HG03139 (cell line): ENCODE results near the gene ACCSL.

Experiments
- ATAC-seq: cut with Tn5 transposase; IDR thresholded peaks from one replicate; pipeline ENCODE4 v1.9.1; 2021; ENCODE audit not compliant: unreplicated experiment

ACCSL gene

DNA sequence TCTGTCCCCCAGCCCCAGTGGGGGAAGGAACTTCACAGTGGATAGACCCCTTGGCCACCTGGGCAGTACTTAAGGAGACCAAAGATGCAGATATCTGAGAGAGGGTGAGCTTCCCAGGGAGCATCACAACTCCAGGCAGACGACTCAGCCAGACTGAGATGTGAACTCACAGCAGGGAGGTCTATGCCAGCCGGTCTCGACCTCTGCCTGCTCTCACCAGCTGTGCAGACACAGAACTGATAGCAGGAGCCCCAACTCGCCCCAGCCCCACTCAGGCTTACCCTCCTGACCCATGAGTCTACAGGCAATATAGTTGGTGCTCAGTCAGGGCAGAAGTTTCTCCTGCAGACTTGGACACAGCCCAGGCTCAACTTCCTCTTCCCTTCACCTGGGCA, 29.7 kb upstream of the ACCSL start:
- ATAC-seq = no peak

DNA sequence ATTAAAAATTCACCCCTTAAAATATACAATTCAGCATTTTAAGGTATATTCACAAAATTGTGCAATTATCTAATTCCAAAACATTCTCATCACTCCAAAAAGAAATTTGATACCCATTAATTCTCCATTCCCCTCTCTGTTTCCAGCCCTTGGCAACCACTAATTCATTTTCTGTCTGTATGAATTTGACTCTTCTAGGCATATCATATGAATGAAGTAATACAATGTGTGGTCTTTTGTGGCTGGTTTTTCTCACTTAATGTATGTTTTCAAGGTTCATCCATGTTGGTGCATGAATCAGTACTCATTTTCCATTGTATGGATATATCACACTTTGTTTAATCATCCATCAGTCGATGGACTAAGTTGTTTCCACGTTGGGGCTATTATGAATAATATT, 29.0 kb upstream of the ACCSL start:
- ATAC-seq = no peak

GRCh38 chr11:44024977-44025376, 22.8 kb upstream of the ACCSL start:
- ATAC-seq = no peak

DNA sequence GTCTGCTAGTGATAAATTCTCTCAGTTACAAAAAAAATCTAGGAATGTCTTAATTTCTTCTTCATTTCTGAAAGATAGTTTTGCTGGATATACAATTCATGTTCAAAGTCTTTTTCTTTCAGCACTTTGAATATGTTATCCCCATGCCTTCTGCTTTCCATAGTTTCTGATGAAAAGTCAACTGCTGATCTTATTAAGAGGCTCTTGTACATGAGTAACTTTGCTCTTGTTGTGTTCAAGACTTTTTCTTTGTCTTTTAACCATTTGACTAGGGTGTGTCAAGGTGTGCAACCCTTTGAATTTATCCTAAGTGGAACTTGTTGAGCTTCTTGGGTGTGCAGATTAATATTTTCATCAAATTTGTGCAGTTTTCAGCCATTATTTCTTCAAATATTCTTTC, 22.1 kb upstream of the ACCSL start:
- no peak for ATAC-seq

- ATAC-seq = no peak
These were observed 19.4 kb upstream of the ACCSL start for GRCh38 chr11:44028401-44028800.

DNA sequence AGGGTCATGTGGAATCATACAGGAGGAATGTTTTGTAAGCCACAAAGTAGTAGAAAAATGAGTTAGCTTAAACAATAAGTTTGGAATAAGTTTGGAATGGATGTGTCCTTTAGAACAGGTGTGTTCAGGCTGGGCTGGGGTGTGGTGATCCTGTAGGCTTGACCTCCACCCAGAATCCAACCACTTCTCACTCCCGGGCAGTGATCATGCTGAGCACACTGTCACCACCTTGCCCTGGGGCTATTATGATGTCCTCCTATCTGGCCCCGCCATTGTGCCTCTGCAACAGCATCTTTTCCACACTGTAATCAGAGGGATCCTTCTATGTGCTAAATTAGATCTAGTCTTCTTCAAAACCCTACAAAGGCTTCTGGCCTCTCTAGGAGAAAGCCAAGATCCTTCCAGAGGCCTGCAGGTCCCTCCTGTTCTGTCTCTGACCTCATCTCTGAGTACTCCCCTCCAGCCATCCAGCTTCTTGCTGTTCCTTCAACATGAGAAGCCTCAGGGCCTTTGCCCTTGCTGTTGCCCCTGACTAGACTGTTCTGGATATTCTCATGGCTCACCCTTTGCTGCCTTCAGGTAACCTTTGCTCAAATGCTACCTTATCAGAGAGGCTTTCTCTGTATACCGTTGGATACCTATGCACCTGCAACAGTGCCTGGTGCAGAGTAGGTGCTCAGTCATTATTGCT, 18.8 kb upstream of the ACCSL start:
- ATAC-seq = no peak

GRCh38 chr11:44029507-44029845, 18.3 kb upstream of the ACCSL start:
- ATAC-seq = no peak

DNA sequence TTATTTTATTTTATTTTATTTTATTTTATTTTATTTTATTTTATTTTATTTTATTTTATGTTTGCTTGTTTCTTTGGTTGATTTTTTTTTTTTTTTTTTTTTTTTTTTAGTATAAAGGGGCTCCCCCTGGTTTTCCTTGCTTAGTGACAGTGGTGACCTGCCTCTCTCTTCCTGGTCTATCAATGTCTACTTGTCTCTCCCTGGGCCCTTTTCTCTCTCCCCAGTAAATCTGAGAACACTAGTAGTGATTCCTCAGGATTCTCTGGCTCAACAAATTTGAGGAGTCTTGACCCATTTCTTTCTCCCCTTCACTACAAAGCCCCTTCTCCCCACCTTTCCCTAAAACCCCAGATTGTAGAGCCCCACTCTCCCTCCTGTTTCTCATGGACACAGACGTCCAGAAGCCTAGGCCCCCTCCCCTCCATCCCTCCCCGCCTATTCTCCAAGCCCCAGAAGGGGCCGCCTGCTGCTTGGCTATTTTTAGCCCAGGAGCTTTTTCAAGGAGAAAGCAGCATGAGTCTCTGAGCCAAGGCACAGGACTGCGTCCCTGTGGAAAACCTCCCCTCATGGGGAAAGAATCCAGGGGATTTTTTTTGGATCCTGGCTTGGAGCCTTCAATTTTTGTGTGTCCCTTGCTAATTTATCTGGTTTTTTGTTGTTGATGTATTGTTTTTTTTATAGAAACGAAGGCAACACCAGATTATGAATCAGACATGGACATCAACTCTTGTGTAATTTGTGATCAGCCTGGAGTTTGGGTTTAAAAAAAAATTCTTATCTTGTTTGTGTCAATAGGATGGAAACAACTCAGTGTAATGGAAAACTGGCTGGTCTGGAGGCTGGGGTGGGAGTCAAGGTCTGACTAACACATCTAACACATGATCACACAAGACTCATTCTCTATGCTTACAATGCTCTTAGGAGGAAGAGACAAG, 17.5 kb upstream of the ACCSL start:
- ATAC-seq = no peak

DNA sequence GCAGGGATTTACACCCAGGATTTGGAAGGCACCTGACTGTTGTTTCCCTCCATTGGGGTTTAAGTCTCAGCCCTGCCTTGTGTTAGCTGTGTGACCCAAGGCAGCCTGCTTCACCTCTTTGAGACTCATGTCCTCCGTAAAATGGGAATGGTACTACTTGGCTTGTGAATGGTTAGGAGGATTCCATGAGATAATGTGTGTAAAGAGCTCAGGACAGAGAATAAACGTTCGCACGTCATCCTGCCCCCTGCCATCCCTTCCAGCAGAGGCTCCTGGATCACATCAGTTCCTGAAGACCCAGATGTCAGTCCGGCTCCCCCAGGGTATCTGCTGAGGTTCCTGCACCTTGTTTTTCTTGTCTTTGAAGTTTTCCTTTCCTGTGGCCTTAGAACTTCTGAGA, 16.8 kb upstream of the ACCSL start:
- no peak for ATAC-seq

DNA sequence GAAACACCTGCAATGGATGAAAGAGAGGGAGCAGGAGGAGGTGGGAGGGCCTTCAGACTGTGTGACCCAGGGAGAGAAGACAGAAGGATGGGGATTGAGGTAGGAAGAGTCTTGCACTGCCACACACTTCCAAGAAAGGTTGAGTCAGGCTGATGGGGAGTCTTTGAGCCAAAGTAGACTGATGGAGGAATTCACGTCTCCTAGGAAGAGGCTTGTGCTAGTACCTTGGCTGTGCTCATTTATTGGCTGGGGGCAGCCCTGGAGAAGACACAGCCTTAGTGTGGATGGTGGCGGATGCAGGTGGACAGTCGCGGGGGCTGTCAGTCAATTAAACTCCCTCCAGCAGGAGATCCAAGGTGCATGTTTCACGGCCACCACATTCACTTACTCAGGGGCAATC, 16.2 kb upstream of the ACCSL start:
- ATAC-seq = no peak

- ATAC-seq = no peak
These were observed 15.3 kb upstream of the ACCSL start for GRCh38 chr11:44032299-44033085.

GRCh38 chr11:44033411-44033850, 14.3 kb upstream of the ACCSL start:
- no peak for ATAC-seq

DNA sequence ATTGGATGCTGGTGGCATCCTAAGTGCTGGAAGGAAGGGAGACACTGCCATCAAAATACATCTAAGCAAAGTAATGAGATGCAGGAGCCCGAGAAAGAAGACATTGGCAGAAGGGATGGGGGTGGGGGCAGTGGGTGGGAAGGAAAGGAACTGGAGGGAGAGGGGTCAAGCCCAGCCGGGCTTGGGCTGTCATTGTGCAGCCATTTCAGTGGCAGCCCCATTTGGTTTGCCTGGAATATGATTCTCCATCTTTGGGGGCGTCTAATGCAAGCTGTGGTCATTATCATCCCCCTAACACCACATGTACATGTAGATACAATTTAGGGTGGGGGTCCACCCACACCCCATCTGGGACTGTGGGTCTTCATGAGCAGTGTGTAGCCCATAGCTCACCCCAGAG, 13.9 kb upstream of the ACCSL start:
- ATAC-seq = no peak

- ATAC-seq = no peak
These were observed 13.1 kb upstream of the ACCSL start for GRCh38 chr11:44034639-44035038.

DNA sequence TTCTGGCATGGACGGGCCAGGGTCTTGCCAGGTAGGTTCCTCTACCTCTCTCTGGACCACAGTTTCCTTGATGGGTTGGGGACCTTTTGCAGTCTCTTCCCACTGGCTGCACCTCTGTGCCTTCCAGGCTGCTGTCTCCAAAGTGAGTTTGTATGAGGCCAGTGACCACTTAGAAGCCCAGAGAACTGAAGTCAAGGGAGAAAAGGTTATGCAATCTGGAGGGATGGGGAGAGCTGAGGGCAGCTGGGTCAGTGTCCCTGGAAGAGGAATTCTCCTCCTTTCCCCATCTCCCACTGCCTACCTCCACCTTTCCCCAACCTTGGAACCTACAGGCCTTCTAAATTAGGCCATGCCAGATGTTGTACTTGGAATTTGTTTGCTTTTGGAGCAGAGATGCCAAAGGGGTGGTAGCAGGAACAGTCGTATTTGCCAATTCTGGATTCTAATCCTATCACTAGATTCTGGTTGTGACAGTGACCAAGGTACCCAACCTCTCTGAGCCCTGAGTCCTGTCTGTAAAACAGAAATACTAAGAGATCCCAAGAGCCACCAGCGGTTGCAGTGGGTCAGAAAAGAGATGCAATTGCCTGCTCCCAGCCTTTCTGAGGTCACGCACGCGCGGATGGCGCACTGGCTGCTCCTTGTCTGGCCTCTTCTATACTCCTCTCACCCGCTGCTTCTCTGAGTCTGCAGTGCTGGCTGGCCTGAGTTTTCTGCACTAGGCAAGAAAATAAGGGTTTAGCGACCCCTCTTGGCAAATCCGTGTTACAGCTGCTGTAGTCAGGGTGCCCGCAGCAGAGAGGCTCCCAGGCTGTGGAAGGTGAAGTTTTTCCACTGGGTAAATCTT, 10.7 kb upstream of the ACCSL start:
- ATAC-seq = no peak

DNA sequence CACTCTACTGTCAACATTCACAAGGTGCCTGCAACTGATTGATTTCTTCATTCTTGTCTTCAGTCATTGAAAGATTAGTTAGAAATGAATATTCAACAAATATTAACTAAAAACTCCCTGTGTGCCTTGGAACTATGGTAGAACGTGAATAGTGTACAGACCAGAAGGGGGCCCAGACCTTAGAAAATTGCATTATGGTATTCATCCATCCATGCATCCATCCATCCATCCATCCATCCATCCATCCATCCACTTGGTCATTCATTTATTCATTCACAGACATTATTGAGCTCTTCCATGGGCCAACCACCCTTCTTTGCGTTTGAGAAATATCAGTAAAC, 10.2 kb upstream of the ACCSL start:
- no peak for ATAC-seq

- ATAC-seq = no peak
These were observed 4.6 kb upstream of the ACCSL start for GRCh38 chr11:44043157-44043556.

DNA sequence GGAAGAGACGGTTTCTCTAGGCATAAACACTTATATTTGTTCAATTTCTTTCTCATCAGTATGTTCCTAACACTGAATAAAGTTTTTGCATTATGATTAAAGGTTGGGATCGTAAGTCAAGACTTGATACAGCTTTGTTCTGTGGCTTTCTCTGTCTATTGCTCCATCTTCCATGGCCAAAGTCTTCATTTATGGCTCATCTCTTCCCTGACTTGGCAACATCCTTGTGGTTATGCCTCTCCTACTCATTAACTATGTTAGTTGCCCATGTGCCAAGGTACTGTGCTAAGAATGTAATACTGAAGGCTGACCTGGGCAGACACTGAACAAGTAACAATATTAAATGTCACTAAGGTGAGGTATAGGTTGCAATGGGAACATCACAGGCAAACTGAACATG, 1.6 kb upstream of the ACCSL start:
- ATAC-seq = no peak

- ATAC-seq = no peak
These were observed 483 bp upstream of the ACCSL start for GRCh38 chr11:44047298-44047697.

DNA sequence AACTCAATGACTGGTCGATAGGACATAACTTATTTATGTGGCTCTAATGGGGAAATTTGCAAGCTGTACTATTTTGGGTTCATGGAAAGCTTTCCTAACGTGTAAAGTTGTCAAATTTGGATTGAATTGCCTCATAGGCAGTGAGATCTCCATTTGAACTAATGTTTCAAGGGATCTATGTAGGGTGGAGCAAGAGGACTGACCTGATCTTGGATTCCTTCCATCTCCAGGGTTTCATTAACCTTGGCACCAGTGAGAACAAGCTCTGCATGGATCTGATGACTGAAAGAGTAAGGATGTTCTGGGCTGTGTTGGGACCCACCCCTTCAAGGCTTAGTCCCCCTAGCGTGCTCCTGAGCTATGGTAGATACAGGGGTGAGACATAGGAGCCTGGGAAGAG, 2.1 kb downstream of the ACCSL start:
- ATAC-seq = no peak

DNA sequence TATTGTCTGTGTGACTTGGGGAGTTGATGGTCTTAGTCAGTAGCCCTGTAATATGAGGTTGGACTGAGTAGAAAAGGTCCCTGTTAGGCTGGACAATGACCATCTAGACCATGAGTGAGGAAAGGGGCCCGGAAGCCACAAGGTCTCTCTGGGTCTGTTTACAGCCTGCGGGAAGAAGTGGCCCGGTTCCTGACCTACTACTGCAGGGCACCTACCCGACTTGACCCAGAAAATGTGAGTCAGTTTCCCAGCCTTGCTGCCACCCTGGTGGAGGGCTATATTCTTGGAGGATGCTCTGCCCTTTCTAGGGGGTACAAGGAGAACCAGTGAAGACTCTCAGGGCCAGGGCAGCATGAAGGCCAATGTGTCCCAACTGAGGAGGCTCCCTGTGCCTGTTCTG, 3.4 kb downstream of the ACCSL start:
- no peak for ATAC-seq
